ENCODE measurements around the gene C1orf35. TPM values are rescaled to one million over a fixed set of nuclear protein-coding genes. Genes with fewer than 3 reads are reported as not detected.
A peak's percentile ranks its signal among the peaks of the same experiment; 100 is the strongest.

C1orf35 gene
- total RNA-seq, 1 donor from 2014 or later, result 17.1 TPM

DNA sequence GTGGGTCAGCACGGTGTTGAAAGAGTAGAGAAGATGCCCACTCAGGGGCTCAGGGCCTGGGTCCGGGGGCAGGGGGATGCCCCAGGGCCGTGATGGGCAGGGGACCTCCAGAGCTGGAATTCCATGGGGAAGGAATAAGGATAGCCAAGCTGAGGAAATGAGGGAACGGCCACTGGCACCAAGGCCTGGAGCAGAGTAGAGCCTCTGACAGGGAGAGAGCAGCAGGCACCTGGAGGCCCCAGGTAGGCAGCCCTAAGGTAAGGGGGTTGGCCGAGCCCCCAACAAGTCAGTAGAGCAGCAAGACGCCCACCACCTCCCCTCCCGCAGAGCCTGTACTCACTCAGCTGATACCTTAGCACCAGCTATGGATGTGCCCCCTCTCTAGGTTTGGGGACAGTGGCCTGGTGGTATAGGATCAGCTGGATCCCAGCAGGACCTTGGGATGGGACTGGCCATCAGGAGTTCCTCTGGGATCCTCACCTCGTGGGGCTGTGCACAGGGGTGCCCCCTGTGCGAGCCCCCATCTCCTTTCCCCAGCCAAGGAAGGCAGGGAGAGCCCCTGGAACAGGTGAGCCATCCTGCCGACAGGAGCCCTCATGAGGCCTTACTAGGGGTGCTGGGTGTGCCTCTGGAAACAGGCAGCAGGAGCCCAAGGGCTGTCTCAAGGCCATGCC, 41.6 kb downstream of the C1orf35 start:
- no peaks in the 10 kb centered on the region for H3K36me3 ChIP-seq (ENCODE audit: control insufficient read depth, insufficient read depth, low read length)
- FAIRE-seq, result no peak
- H3K4me3 ChIP-seq (ENCODE audit: low read depth, low read length), result no peak overlapping the region
- TF ChIP-seq, protein P1, sequence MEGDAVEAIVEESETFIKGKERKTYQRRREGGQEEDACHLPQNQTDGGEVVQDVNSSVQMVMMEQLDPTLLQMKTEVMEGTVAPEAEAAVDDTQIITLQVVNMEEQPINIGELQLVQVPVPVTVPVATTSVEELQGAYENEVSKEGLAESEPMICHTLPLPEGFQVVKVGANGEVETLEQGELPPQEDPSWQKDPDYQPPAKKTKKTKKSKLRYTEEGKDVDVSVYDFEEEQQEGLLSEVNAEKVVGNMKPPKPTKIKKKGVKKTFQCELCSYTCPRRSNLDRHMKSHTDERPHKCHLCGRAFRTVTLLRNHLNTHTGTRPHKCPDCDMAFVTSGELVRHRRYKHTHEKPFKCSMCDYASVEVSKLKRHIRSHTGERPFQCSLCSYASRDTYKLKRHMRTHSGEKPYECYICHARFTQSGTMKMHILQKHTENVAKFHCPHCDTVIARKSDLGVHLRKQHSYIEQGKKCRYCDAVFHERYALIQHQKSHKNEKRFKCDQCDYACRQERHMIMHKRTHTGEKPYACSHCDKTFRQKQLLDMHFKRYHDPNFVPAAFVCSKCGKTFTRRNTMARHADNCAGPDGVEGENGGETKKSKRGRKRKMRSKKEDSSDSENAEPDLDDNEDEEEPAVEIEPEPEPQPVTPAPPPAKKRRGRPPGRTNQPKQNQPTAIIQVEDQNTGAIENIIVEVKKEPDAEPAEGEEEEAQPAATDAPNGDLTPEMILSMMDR (IDR thresholded peaks at IDR 0.05; ENCODE audit: insufficient read depth, low read length, severe bottlenecking), result no peak
- peaks cover 7% of the 10 kb centered on the region for H3K27me3 ChIP-seq (ENCODE audit: control insufficient read depth, insufficient read depth, low read length)
- no peak for DNase-seq (ENCODE audit: low read depth)

DNA sequence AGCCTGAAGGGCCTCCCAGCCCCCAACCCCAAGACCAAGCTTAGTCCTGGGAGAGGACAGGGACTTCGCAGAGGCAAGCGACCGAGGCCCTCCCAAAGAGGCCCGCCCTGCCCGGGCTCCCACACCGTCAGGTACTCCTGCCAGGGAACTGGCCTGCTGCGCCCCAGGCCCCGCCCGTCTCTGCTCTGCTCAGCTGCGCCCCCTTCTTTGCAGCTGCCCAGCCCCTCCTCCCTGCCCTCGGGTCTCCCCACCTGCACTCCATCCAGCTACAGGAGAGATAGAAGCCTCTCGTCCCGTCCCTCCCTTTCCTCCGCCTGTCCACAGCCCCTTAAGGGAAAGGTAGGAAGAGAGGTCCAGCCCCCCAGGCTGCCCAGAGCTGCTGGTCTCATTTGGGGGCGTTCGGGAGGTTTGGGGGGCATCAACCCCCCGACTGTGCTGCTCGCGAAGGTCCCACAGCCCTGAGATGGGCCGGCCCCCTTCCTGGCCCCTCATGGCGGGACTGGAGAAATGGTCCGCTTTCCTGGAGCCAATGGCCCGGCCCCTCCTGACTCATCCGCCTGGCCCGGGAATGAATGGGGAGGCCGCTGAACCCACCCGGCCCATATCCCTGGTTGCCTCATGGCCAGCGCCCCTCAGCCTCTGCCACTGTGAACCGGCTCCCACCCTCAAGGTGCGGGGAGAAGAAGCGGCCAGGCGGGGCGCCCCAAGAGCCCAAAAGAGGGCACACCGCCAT, 42.5 kb downstream of the C1orf35 start:
- TF ChIP-seq, protein P1 (IDR thresholded peaks at IDR 0.05; ENCODE audit: insufficient read depth, low read length, severe bottlenecking), result peak; percentile 43

DNA sequence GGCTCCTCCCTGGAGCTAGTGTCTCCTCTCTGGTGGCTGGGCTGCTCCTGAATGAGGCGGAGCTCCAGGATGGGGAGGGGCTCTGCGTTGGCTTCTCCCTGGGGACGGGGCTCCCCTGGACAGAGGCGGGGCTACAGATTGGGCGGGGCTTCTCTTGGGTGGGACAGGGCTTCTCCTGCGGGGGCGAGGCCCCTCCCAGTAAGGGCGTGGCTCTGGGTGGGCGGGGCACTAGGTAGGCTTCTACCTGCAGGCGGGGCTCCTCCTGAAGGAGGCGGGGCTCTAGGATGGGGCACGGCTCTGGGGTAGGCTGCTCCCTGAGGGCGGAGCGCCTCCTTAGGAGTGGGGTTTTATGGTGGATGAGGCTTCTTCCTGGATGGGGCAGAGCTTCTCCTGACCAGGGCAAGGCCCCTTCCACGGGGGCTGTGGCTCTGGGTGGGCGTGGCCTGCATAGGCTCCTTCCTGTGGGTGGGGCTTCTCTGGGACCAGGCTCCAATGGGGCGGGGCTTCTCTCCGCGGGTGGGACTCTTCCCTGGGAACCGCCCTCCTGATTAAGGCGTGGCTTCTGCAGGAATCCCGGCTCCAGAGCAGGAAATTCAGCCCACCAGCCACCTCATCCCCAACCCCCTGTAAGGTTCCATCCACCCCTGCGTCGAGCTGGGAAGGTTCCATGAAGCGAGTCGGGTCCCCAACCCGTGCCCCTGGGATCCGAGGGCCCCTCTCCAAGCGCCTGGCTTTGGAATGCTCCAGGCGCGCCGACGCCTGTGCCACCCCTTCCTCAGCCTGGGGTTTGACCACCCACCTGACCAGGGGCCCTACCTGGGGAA, 43.3 kb downstream of the C1orf35 start:
- Histone ChIP-seq H3K27me3 (ENCODE audit: control insufficient read depth, insufficient read depth, low read length) (peaks cover 6% of the 10 kb centered on the region), H3K4me3 (ENCODE audit: low read depth, low read length) (peak overlapping the region; percentile 43), H3K36me3 (ENCODE audit: control insufficient read depth, insufficient read depth, low read length) (no peaks in the 10 kb centered on the region)
- FAIRE-seq, result no peak
- TF ChIP-seq, protein P1 (IDR thresholded peaks at IDR 0.05; ENCODE audit: insufficient read depth, low read length, severe bottlenecking), result no peak
- peak; percentile 86 for DNase-seq (ENCODE audit: low read depth)

More for the DNA sequence above, 42.5 kb downstream of the C1orf35 start:
- DNase-seq (ENCODE audit: low read depth) (no peak), FAIRE-seq (no peak)
- H3K27me3 ChIP-seq (ENCODE audit: control insufficient read depth, insufficient read depth, low read length), result peaks cover 6% of the 10 kb centered on the region
- H3K4me3 ChIP-seq (ENCODE audit: low read depth, low read length), result peak overlapping the region; percentile 43
- no peaks in the 10 kb centered on the region for H3K36me3 ChIP-seq (ENCODE audit: control insufficient read depth, insufficient read depth, low read length)

DNA sequence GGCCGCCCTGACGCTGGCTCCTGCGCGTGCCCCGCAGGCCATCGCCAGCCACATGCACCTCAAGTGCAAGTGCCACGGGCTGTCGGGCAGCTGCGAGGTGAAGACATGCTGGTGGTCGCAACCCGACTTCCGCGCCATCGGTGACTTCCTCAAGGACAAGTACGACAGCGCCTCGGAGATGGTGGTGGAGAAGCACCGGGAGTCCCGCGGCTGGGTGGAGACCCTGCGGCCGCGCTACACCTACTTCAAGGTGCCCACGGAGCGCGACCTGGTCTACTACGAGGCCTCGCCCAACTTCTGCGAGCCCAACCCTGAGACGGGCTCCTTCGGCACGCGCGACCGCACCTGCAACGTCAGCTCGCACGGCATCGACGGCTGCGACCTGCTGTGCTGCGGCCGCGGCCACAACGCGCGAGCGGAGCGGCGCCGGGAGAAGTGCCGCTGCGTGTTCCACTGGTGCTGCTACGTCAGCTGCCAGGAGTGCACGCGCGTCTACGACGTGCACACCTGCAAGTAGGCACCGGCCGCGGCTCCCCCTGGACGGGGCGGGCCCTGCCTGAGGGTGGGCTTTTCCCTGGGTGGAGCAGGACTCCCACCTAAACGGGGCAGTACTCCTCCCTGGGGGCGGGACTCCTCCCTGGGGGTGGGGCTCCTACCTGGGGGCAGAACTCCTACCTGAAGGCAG, 44.0 kb downstream of the C1orf35 start:
- peaks cover 6% of the 10 kb centered on the region for H3K27me3 ChIP-seq (ENCODE audit: control insufficient read depth, insufficient read depth, low read length)
- TF ChIP-seq, protein P1 (IDR thresholded peaks at IDR 0.05; ENCODE audit: insufficient read depth, low read length, severe bottlenecking), result no peak
- no peak for FAIRE-seq
- H3K36me3 ChIP-seq (ENCODE audit: control insufficient read depth, insufficient read depth, low read length), result no peaks in the 10 kb centered on the region
- H3K4me3 ChIP-seq (ENCODE audit: low read depth, low read length), result peak overlapping the region; percentile 43
- no peak for DNase-seq (ENCODE audit: low read depth)

DNA sequence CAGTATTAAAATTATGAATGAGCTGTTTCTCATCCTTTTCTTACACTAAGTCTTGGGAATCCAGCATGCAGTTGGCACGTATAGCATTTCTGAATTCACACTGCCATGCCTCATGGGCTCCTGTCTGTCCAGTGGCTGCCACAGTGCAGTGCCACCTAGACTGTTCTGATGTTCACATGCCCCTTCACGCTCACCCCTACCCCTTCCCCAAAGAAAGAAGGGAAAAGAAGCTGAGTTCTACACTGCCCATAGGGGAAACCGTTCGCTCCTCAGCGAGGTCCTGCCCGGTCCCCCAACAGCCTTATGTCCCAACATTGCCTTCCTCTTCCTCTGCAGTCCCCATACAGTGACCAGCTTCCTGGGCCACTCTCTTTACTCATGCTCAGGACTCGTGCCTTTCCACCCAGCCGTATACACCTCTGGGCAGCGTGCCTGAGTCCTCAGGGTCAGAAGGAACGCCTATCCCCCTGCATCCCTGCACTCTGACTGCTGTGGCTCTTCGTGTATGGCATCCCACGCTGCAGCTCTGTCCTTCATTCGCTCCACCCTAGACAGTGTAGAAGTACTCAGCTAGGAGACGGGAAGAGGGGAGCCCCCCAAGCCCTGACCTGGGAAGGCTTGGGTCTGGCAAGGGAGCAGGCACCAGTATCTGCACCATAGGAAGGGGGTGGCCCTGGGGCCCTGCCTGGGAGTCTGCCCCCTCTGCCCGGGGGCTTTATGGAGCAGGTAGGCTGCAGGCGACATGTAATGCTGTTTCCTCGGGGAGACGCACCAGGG, 44.8 kb downstream of the C1orf35 start:
- no peak overlapping the region for H3K4me3 ChIP-seq (ENCODE audit: low read depth, low read length)
- DNase-seq (ENCODE audit: low read depth) (no peak), FAIRE-seq (peak; percentile 23)
- H3K36me3 ChIP-seq (ENCODE audit: control insufficient read depth, insufficient read depth, low read length), result no peaks in the 10 kb centered on the region
- H3K27me3 ChIP-seq (ENCODE audit: control insufficient read depth, insufficient read depth, low read length), result peaks cover 6% of the 10 kb centered on the region
- TF ChIP-seq, protein P1 (IDR thresholded peaks at IDR 0.05; ENCODE audit: insufficient read depth, low read length, severe bottlenecking), result no peak

All from bronchial epithelial cell (primary cell).